WTC11 (cell line): ENCODE data around the gene SLC44A1. TPM values are rescaled to one million over a fixed set of nuclear protein-coding genes. Genes with fewer than 3 reads are reported as not detected.

ENCODE experiments used
- ATAC-seq: fragments of 200-7000 bp; cut with Tn5 transposase; 2 replicates; pipeline ENCODE4 v1.10.0; 2021; ENCODE audit warnings: mild to moderate bottlenecking, moderate library complexity
- CTCF ChIA-PET: fragments of 300-600 bp; sonication (Branson Sonifier 250); formaldehyde crosslinking; loops from one replicate; lab custom pipeline; 2021; ENCODE audit warnings: antibody characterized with exemption; lab: Charles Lee
- POLR2A ChIA-PET: fragments of 350-600 bp; sonication (Branson Sonifier 250); formaldehyde crosslinking; loops from one replicate; lab custom pipeline; 2021; ENCODE audit warnings: antibody characterized with exemption; lab: Charles Lee
- DNase-seq: peaks from one replicate; pipeline ENCODE4 v3.0.0; 2021; ENCODE audit warnings: low spot score
- H3K27ac Mint-ChIP-seq: 2 replicates; pipeline ENCODE4 v1.8.0; 2021; ENCODE audit warnings: mixed read lengths
- H3K27me3 Mint-ChIP-seq: 2 replicates; pipeline ENCODE4 v1.8.0; 2021; ENCODE audit warnings: low read depth, mild to moderate bottlenecking, moderate library complexity, mixed read lengths
- H3K36me3 Mint-ChIP-seq: 2 replicates; pipeline ENCODE4 v1.8.0; 2021; ENCODE audit warnings: mixed read lengths
- H3K4me1 Mint-ChIP-seq: 2 replicates; pipeline ENCODE4 v1.8.0; 2022; ENCODE audit warnings: mixed read lengths
- H3K4me3 Mint-ChIP-seq: 2 replicates; pipeline ENCODE4 v1.8.0; 2021; ENCODE audit warnings: mild to moderate bottlenecking, moderate library complexity, mixed read lengths
- H3K9me3 Mint-ChIP-seq: 2 replicates; pipeline ENCODE4 v1.8.0; 2021; ENCODE audit warnings: mixed read lengths
- CDX4 ChIP-seq: fragments of 250-450 bp; sonication (Bioruptor Pico); IDR thresholded peaks from 2 replicates; pipeline ENCODE4 v1.9.0; 2021; ENCODE audit warnings: moderate library complexity, mild to moderate bottlenecking, inconsistent platforms, borderline replicate concordance
- GABPB1 ChIP-seq: sonication (generic); formaldehyde crosslinking; IDR thresholded peaks from 2 replicates; pipeline ENCODE4 v1.8.1; 2023; ENCODE audit warnings: mild to moderate bottlenecking, missing genetic modification reagents
- MAX ChIP-seq: sonication (generic); formaldehyde crosslinking; IDR thresholded peaks from 2 replicates; pipeline ENCODE4 v1.8.0; 2022; ENCODE audit warnings: mild to moderate bottlenecking, missing genetic modification reagents
- MXD4 ChIP-seq: fragments of 250-450 bp; sonication (Bioruptor Pico); IDR thresholded peaks from 2 replicates; pipeline ENCODE4 v1.8.0; 2021; ENCODE audit warnings: mild to moderate bottlenecking, moderate library complexity, borderline replicate concordance
- NR2C2 ChIP-seq: sonication (generic); formaldehyde crosslinking; IDR thresholded peaks from 2 replicates; pipeline ENCODE4 v1.8.0; 2022; ENCODE audit warnings: mild to moderate bottlenecking, missing genetic modification reagents
- SMAD4 ChIP-seq: sonication (generic); formaldehyde crosslinking; IDR thresholded peaks from 2 replicates; pipeline ENCODE4 v1.8.0; 2022; ENCODE audit warnings: mild to moderate bottlenecking, missing genetic modification reagents
- TP53 ChIP-seq: sonication (generic); formaldehyde crosslinking; IDR thresholded peaks from 2 replicates; pipeline ENCODE4 v1.8.1; 2023; ENCODE audit warnings: mild to moderate bottlenecking, missing genetic modification reagents
- ZNF232 ChIP-seq: sonication (generic); formaldehyde crosslinking; IDR thresholded peaks from 2 replicates; pipeline ENCODE4 v1.8.0; 2022; ENCODE audit warnings: mild to moderate bottlenecking, missing genetic modification reagents
- ZNF396 ChIP-seq: fragments of 250-450 bp; sonication (Bioruptor Pico); IDR thresholded peaks from 2 replicates; pipeline ENCODE4 v1.8.0; 2021; ENCODE audit warnings: mild to moderate bottlenecking, moderate library complexity, borderline replicate concordance
- ZNF416 ChIP-seq: fragments of 250-450 bp; sonication (Bioruptor Pico); IDR thresholded peaks from 2 replicates; pipeline ENCODE4 v1.9.0; 2021; ENCODE audit warnings: mild to moderate bottlenecking, inconsistent platforms
- ZNF532 ChIP-seq: fragments of 250-450 bp; sonication (Bioruptor Pico); IDR thresholded peaks from 2 replicates; pipeline ENCODE4 v1.9.0; 2021; ENCODE audit warnings: mild to moderate bottlenecking, borderline replicate concordance
- total RNA-seq: library from RNA; stranded (reverse); gene quantifications from 3 replicates; pipeline ENCODE4 v1.2.3, GENCODE V29; 2021
- TF ChIP-seq, protein P1 (sequence below): sonication (generic); formaldehyde crosslinking; IDR thresholded peaks from 2 replicates; pipeline ENCODE4 v1.8.1; 2023; ENCODE audit warnings: mild to moderate bottlenecking, missing genetic modification reagents, moderate library complexity
- TF ChIP-seq, protein P2 (sequence below): fragments of 250-450 bp; sonication (Bioruptor Pico); IDR thresholded peaks from 2 replicates; pipeline ENCODE4 v1.9.0; 2021; ENCODE audit warnings: mild to moderate bottlenecking
- TF ChIP-seq, protein P3 (sequence below): sonication (generic); formaldehyde crosslinking; IDR thresholded peaks from 2 replicates; pipeline ENCODE4 v1.8.1; 2022; ENCODE audit warnings: low read depth, missing genetic modification reagents, borderline replicate concordance
- TF ChIP-seq, protein P4 (sequence below): sonication (generic); formaldehyde crosslinking; IDR thresholded peaks from 2 replicates; pipeline ENCODE4 v1.8.0; 2022; ENCODE audit warnings: mild to moderate bottlenecking, missing genetic modification reagents
- TF ChIP-seq, protein P5 (sequence below): sonication (generic); formaldehyde crosslinking; IDR thresholded peaks from 2 replicates; pipeline ENCODE4 v1.8.1; 2022; ENCODE audit warnings: mild to moderate bottlenecking, moderate library complexity, missing genetic modification reagents

SLC44A1 gene
- total RNA-seq, 1 experiment from 2014 or later, result 48.9 TPM

DNA sequence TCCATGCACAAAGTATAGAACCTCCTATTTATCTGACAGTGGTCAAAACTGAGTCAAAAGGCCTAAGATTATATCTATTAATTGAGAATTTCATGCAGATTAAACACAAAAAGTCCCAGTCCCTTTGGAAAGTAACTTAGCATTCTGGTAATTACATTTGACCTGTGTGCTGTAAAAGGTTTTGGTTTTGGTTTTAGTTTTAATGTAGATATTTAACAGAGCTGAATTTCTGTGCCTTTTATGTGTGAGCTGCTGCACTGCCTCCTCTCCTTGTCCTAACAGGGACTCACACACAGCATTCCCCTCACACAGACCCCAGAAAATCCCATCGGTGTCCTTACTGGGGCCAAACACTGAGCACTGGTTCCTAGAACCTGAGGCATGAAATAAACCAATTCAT, 172.4 kb downstream of the SLC44A1 start (continued):
- TF ChIP-seq, protein P1, sequence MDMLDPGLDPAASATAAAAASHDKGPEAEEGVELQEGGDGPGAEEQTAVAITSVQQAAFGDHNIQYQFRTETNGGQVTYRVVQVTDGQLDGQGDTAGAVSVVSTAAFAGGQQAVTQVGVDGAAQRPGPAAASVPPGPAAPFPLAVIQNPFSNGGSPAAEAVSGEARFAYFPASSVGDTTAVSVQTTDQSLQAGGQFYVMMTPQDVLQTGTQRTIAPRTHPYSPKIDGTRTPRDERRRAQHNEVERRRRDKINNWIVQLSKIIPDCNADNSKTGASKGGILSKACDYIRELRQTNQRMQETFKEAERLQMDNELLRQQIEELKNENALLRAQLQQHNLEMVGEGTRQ, result no peak
- TF ChIP-seq, protein P2, sequence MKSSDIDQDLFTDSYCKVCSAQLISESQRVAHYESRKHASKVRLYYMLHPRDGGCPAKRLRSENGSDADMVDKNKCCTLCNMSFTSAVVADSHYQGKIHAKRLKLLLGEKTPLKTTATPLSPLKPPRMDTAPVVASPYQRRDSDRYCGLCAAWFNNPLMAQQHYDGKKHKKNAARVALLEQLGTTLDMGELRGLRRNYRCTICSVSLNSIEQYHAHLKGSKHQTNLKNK, result no peak
- TF ChIP-seq ZNF416 (CRISPR knock-in tag), result no peak
- TF ChIP-seq, protein P3, sequence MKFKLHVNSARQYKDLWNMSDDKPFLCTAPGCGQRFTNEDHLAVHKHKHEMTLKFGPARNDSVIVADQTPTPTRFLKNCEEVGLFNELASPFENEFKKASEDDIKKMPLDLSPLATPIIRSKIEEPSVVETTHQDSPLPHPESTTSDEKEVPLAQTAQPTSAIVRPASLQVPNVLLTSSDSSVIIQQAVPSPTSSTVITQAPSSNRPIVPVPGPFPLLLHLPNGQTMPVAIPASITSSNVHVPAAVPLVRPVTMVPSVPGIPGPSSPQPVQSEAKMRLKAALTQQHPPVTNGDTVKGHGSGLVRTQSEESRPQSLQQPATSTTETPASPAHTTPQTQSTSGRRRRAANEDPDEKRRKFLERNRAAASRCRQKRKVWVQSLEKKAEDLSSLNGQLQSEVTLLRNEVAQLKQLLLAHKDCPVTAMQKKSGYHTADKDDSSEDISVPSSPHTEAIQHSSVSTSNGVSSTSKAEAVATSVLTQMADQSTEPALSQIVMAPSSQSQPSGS (CRISPR knock-in tag), result no peak

- ChIA-PET CTCF (interaction anchor here (0.6 to 0.9 kb wide), 3 partner anchors 8 to 638 kb away, joined by 3 to 4 read pairs (median 3); no protein-coding TSS in a partner anchor), POLR2A (no interaction called here)
- ATAC-seq (no peak), DNase-seq (no peak)
- Mint-ChIP-seq H3K27me3 (peaks cover 17% of the 10 kb centered on the region), H3K36me3 (no peaks in the 10 kb centered on the region), H3K9me3 (no peaks in the 10 kb centered on the region; the same call in 1 of the 2 replicates), H3K4me3 (no peak overlapping the region), H3K27ac (no peak overlapping the region), H3K4me1 (peaks cover 13% of the 10 kb centered on the region)
- TF ChIP-seq MXD4 (CRISPR knock-in tag) (no peak), ZNF396 (CRISPR knock-in tag) (no peak), NR2C2 (CRISPR knock-in tag) (no peak), GABPB1 (CRISPR knock-in tag) (peak; percentile 24; the same call in 1 of the 2 replicates)
- TF ChIP-seq, protein P4, sequence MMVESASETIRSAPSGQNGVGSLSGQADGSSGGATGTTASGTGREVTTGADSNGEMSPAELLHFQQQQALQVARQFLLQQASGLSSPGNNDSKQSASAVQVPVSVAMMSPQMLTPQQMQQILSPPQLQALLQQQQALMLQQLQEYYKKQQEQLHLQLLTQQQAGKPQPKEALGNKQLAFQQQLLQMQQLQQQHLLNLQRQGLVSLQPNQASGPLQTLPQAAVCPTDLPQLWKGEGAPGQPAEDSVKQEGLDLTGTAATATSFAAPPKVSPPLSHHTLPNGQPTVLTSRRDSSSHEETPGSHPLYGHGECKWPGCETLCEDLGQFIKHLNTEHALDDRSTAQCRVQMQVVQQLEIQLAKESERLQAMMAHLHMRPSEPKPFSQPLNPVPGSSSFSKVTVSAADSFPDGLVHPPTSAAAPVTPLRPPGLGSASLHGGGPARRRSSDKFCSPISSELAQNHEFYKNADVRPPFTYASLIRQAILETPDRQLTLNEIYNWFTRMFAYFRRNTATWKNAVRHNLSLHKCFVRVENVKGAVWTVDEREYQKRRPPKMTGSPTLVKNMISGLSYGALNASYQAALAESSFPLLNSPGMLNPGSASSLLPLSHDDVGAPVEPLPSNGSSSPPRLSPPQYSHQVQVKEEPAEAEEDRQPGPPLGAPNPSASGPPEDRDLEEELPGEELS, result no peak
Observed at GRCh38 chr9:105418588-105419500, 174.4 kb downstream of the SLC44A1 start.

- POLR2A ChIA-PET, result no interaction called here
- peaks cover 9% of the 10 kb centered on the region for H3K4me1 Mint-ChIP-seq
- H3K4me3 Mint-ChIP-seq, result no peak overlapping the region
- peaks cover 17% of the 10 kb centered on the region for H3K27me3 Mint-ChIP-seq
- DNase-seq (no peak), ATAC-seq (no peak)
- CTCF ChIA-PET, result interaction anchor here (0.6 to 1.0 kb wide), 2 partner anchors 55 to 175 kb away, joined by 3 read pairs; no protein-coding TSS in a partner anchor
- H3K9me3 Mint-ChIP-seq, result no peaks in the 10 kb centered on the region; the same call in 1 of the 2 replicates
- H3K27ac Mint-ChIP-seq, result no peak overlapping the region
- H3K36me3 Mint-ChIP-seq, result no peaks in the 10 kb centered on the region
- TF ChIP-seq, protein P3 (CRISPR knock-in tag), result no peak
- TF ChIP-seq, protein P5, sequence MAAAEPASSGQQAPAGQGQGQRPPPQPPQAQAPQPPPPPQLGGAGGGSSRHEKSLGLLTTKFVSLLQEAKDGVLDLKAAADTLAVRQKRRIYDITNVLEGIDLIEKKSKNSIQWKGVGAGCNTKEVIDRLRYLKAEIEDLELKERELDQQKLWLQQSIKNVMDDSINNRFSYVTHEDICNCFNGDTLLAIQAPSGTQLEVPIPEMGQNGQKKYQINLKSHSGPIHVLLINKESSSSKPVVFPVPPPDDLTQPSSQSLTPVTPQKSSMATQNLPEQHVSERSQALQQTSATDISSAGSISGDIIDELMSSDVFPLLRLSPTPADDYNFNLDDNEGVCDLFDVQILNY, result no peak
- TF ChIP-seq MAX, result no peak
- TF ChIP-seq ZNF532 (CRISPR knock-in tag), result no peak
- TF ChIP-seq NR2C2 (CRISPR knock-in tag), result no peak
- TF ChIP-seq CDX4 (CRISPR knock-in tag), result no peak
- no peak for TF ChIP-seq ZNF232 (CRISPR knock-in tag)
- no peak for TF ChIP-seq TP53
- TF ChIP-seq SMAD4 (CRISPR knock-in tag), result no peak
Observed at GRCh38 chr9:105419816-105420597, 175.6 kb downstream of the SLC44A1 start.
